Measurements from ENCODE around the gene OR51A4.

Gene OR51A4

GRCh38 chr11:4926608-4927007, 20.8 kb downstream of the OR51A4 start:
- Histone ChIP-seq H3K27me3 (ENCODE audit: control insufficient read depth, insufficient read depth, low read length) (no peaks in the 10 kb centered on the region), H3K4me3 (ENCODE audit: low read length) (no peak overlapping the region), H3K9me3 (ENCODE audit: control insufficient read depth, low read length) (no peaks in the 10 kb centered on the region), H3K4me1 (ENCODE audit: control insufficient read depth, insufficient read depth, low read length) (no peaks in the 10 kb centered on the region), H3K36me3 (ENCODE audit: control insufficient read depth, insufficient read depth, low read length) (no peaks in the 10 kb centered on the region), H3K9ac (ENCODE audit: low read length) (no peak overlapping the region)

- no peak within 1 kb of the TSS for H3K9ac ChIP-seq (ENCODE audit: low read length)
- no peaks in the 10 kb centered on the region for H3K9me3 ChIP-seq (ENCODE audit: control insufficient read depth, low read length)
- H3K4me1 ChIP-seq (ENCODE audit: control insufficient read depth, insufficient read depth, low read length), result no peaks in the 10 kb centered on the region
- no peak within 1 kb of the TSS for H3K4me3 ChIP-seq (ENCODE audit: low read length)
- H3K36me3 ChIP-seq (ENCODE audit: control insufficient read depth, insufficient read depth, low read length), result no peaks in the 10 kb centered on the region
- H3K27me3 ChIP-seq (ENCODE audit: control insufficient read depth, insufficient read depth, low read length), result no peaks in the 10 kb centered on the region
Observed at GRCh38 chr11:4924239-4924638, 23.2 kb downstream of the OR51A4 start, which contains the start of gene OR51G1. Gene OR51G1, minus strand, starts transcription at chr11:4924339. Its CDS starts 0 bp downstream, at chr11:4924339.

GRCh38 chr11:4922304-4922703, 25.1 kb downstream of the OR51A4 start:
- no peaks in the 10 kb centered on the region for H3K27me3 ChIP-seq (ENCODE audit: control insufficient read depth, insufficient read depth, low read length)
- H3K36me3 ChIP-seq (ENCODE audit: control insufficient read depth, insufficient read depth, low read length), result no peaks in the 10 kb centered on the region
- no peaks in the 10 kb centered on the region for H3K9me3 ChIP-seq (ENCODE audit: control insufficient read depth, low read length)
- H3K9ac ChIP-seq (ENCODE audit: low read length), result no peak overlapping the region
- no peak overlapping the region for H3K4me3 ChIP-seq (ENCODE audit: low read length)
- H3K4me1 ChIP-seq (ENCODE audit: control insufficient read depth, insufficient read depth, low read length), result no peaks in the 10 kb centered on the region

- Histone ChIP-seq H3K36me3 (ENCODE audit: control insufficient read depth, insufficient read depth, low read length) (no peaks in the 10 kb centered on the region), H3K4me3 (ENCODE audit: low read length) (no peak overlapping the region), H3K9me3 (ENCODE audit: control insufficient read depth, low read length) (no peaks in the 10 kb centered on the region)
Observed at GRCh38 chr11:4921796-4922195, 25.6 kb downstream of the OR51A4 start.

GRCh38 chr11:4919250-4919649, 28.2 kb downstream of the OR51A4 start, which contains the start of gene OR51G2:
Gene OR51G2, minus strand, starts transcription at chr11:4919350. Its CDS starts 3,687 bp downstream, at chr11:4915663.
- no peaks in the 10 kb centered on the region for H3K27me3 ChIP-seq (ENCODE audit: control insufficient read depth, insufficient read depth, low read length)
- no peaks in the 10 kb centered on the region for H3K36me3 ChIP-seq (ENCODE audit: control insufficient read depth, insufficient read depth, low read length)

More at GRCh38 chr11:4921796-4922195, 25.6 kb downstream of the OR51A4 start:
- no peak overlapping the region for H3K9ac ChIP-seq (ENCODE audit: low read length)
- no peaks in the 10 kb centered on the region for H3K27me3 ChIP-seq (ENCODE audit: control insufficient read depth, insufficient read depth, low read length)
- H3K4me1 ChIP-seq (ENCODE audit: control insufficient read depth, insufficient read depth, low read length), result no peaks in the 10 kb centered on the region

GRCh38 chr11:4916581-4916980, 30.8 kb downstream of the OR51A4 start:
- H3K27me3 ChIP-seq (ENCODE audit: control insufficient read depth, insufficient read depth, low read length), result no peaks in the 10 kb centered on the region

More at GRCh38 chr11:4919250-4919649, 28.2 kb downstream of the OR51A4 start, which contains the start of gene OR51G2:
- Histone ChIP-seq H3K4me3 (ENCODE audit: low read length) (no peak within 1 kb of the TSS), H3K9ac (ENCODE audit: low read length) (no peak within 1 kb of the TSS), H3K9me3 (ENCODE audit: control insufficient read depth, low read length) (no peaks in the 10 kb centered on the region), H3K4me1 (ENCODE audit: control insufficient read depth, insufficient read depth, low read length) (no peaks in the 10 kb centered on the region)

GRCh38 chr11:4903484-4903883, 43.9 kb downstream of the OR51A4 start, which contains the start of gene OR51A7:
Gene OR51A7, plus strand, starts transcription at chr11:4903783. Its CDS starts 3,587 bp downstream, at chr11:4907370.
- Histone ChIP-seq H3K4me3 (ENCODE audit: low read length) (no peak within 1 kb of the TSS), H3K36me3 (ENCODE audit: control insufficient read depth, insufficient read depth, low read length) (no peaks in the 10 kb centered on the region)

More at GRCh38 chr11:4916581-4916980, 30.8 kb downstream of the OR51A4 start:
- no peaks in the 10 kb centered on the region for H3K36me3 ChIP-seq (ENCODE audit: control insufficient read depth, insufficient read depth, low read length)
- H3K9me3 ChIP-seq (ENCODE audit: control insufficient read depth, low read length), result no peaks in the 10 kb centered on the region
- H3K4me3 ChIP-seq (ENCODE audit: low read length), result no peak overlapping the region
- H3K9ac ChIP-seq (ENCODE audit: low read length), result no peak overlapping the region
- no peaks in the 10 kb centered on the region for H3K4me1 ChIP-seq (ENCODE audit: control insufficient read depth, insufficient read depth, low read length)

More at GRCh38 chr11:4903484-4903883, 43.9 kb downstream of the OR51A4 start, which contains the start of gene OR51A7:
- Histone ChIP-seq H3K9ac (ENCODE audit: low read length) (no peak within 1 kb of the TSS), H3K27me3 (ENCODE audit: control insufficient read depth, insufficient read depth, low read length) (no peaks in the 10 kb centered on the region), H3K4me1 (ENCODE audit: control insufficient read depth, insufficient read depth, low read length) (no peaks in the 10 kb centered on the region), H3K9me3 (ENCODE audit: control insufficient read depth, low read length) (no peaks in the 10 kb centered on the region)
